ENCODE data around the gene HARBI1.

DNA sequence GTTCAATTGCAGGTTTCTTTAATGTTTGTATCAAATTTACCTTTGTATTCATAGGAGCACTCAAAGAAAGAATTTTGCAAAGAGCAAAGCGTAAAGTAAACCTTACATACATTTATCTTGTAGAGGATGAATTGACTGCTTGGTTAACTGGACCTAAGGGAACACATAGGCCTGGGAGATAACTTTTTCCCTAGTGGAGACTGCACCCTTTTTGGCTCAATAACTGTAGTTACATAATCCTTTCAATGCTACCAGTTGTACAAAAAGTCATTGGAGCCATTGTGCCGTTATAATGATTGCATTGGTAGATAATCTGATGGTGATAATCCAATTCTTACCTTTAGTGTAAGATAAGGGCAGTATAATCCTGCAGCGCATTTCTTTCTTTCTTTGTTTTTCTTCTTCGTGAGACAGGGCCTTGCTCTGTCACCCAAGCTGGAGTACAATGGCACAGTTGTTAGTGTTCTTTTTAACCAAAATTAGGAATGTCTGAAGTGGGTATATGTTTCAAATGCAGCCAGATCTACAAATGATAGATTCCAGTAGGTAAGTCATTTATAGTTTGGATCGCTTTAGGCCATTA, 18.6 kb upstream of the HARBI1 start:
- TF ChIP-seq CTCF (IDR thresholded peaks at IDR 0.05; ENCODE audit: insufficient read depth, low read depth, low read length) (no peak), EZH2 (IDR thresholded peaks at IDR 0.05; ENCODE audit: insufficient read depth, low read length) (no peak)
